Measurements from ENCODE around the gene DIS3L2. TPM values are rescaled to one million over a fixed set of nuclear protein-coding genes. Genes with fewer than 3 reads are reported as not detected.

DIS3L2 gene
- total RNA-seq, 1 donor from 2014 or later = 42.1 TPM

DNA sequence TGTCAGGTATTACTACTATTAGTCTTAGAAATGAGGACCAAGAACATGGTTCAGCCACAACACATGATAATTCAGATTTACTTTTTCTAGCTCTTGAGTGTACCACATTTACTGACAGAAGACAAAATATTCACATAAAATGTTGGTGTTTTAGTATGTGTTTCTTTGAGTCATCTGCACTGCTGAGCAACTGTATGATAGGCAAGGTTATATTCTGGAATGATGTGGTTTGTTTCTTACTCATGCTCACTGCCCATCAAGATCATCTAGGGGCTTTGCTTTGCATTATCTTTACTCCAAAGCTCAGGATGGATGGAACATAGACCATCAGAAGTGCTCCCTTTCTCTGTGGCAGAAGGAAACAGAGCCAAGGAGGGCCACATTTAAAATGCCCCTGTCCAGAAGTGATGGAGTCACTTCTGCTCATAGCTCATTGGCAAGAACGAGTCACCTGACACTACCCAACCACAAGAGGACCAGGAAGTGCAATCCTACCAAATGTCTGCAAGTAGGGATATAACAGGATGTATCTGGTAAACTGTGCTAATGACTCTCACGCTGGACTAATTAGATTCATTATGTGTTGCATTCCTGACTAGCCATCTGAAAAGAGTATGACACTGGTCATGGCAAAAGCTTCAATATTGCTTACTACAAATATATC, 81.5 kb downstream of the DIS3L2 start:
- Mint-ChIP-seq H3K27me3 (ENCODE audit: unreplicated experiment) (no peaks in the 10 kb centered on the region), H3K4me3 (ENCODE audit: unreplicated experiment) (no peak overlapping the region), H3K36me3 (ENCODE audit: unreplicated experiment) (peaks cover 7% of the 10 kb centered on the region), H3K9me3 (ENCODE audit: unreplicated experiment) (peaks cover under 1% of the 10 kb centered on the region), H3K27ac (ENCODE audit: unreplicated experiment) (no peak overlapping the region), H3K4me1 (ENCODE audit: low read depth, unreplicated experiment) (no peaks in the 10 kb centered on the region)
- TF ChIP-seq CTCF (IDR thresholded peaks at IDR 0.05; ENCODE audit: partially characterized antibody, unreplicated experiment) = no peak
- no peak for DNase-seq

DNA sequence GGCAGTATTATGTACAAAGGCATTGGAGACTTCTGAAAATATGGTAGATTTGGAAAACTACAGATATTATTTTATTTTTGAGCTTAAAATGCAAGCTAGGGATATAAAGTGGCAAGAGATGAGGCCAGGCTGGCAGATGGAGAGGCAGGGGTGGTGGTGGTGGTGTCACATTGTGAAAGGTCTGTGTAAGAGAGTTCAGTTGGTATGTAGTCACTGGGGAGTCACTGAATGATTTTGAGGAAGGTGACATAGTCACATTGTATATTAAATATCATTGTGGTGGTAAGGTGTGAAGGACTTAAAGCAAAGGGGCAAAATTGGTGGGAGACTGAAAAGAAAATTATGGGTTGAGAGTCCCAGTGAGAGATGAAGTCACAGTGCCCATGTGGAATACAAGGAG, 82.5 kb downstream of the DIS3L2 start:
- Mint-ChIP-seq H3K4me3 (ENCODE audit: unreplicated experiment) (no peak overlapping the region), H3K9me3 (ENCODE audit: unreplicated experiment) (no peaks in the 10 kb centered on the region), H3K4me1 (ENCODE audit: low read depth, unreplicated experiment) (no peaks in the 10 kb centered on the region), H3K27ac (ENCODE audit: unreplicated experiment) (no peak overlapping the region), H3K36me3 (ENCODE audit: unreplicated experiment) (peaks cover 7% of the 10 kb centered on the region), H3K27me3 (ENCODE audit: unreplicated experiment) (no peaks in the 10 kb centered on the region)
- no peak for DNase-seq
- TF ChIP-seq CTCF (IDR thresholded peaks at IDR 0.05; ENCODE audit: partially characterized antibody, unreplicated experiment) = no peak

DNA sequence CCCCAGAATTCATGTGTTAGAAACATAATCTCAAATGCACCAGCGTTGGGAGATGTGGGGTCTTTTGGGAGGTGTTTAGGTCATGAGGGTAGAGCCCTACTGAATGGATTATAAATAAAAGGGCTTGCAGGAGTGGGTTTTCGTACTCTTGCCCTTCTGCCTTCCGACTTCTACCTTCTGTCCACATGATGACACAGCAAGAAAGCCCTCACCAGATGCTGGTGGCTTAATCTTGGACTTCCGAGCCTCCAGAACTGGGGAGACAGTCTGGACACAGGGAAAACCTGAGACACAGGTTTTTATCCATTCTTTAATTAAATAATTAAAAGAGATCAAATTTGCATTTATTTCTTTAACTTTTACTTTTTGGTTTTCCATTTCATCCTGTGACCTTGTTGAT, 87.8 kb downstream of the DIS3L2 start:
- DNase-seq = no peak
- H3K36me3 Mint-ChIP-seq (ENCODE audit: unreplicated experiment) = peaks cover 7% of the 10 kb centered on the region
- H3K27me3 Mint-ChIP-seq (ENCODE audit: unreplicated experiment) = no peaks in the 10 kb centered on the region
- no peak for TF ChIP-seq CTCF (IDR thresholded peaks at IDR 0.05; ENCODE audit: partially characterized antibody, unreplicated experiment)
- no peak overlapping the region for H3K27ac Mint-ChIP-seq (ENCODE audit: unreplicated experiment)
- H3K4me3 Mint-ChIP-seq (ENCODE audit: unreplicated experiment) = no peak overlapping the region
- H3K4me1 Mint-ChIP-seq (ENCODE audit: low read depth, unreplicated experiment) = peaks cover 9% of the 10 kb centered on the region
- H3K9me3 Mint-ChIP-seq (ENCODE audit: unreplicated experiment) = peaks cover 1% of the 10 kb centered on the region

DNA sequence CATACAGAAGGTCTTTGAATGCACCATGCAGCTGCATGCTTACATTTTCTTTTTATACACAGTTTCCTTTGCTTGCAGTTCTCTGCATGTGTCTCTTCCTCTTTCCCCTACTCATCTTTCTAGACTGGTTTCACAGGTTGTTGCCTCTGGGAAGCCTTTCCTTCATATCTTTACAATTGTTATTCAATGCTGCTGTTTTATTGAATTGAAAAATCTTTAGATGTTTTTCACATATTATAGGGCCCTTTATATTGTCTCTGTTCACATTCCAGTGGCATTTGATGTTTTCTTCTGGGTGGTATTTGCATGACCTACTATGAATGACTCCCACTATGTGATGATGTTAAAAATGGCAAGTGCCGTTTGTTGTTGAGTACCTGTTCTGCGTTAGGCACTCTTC, 91.1 kb downstream of the DIS3L2 start:
- H3K9me3 Mint-ChIP-seq (ENCODE audit: unreplicated experiment) = peaks cover 1% of the 10 kb centered on the region
- DNase-seq = no peak
- peaks cover 9% of the 10 kb centered on the region for H3K4me1 Mint-ChIP-seq (ENCODE audit: low read depth, unreplicated experiment)
- no peak overlapping the region for H3K4me3 Mint-ChIP-seq (ENCODE audit: unreplicated experiment)
- H3K27ac Mint-ChIP-seq (ENCODE audit: unreplicated experiment) = no peak overlapping the region
- no peaks in the 10 kb centered on the region for H3K27me3 Mint-ChIP-seq (ENCODE audit: unreplicated experiment)
- no peaks in the 10 kb centered on the region for H3K36me3 Mint-ChIP-seq (ENCODE audit: unreplicated experiment)
- no peak for TF ChIP-seq CTCF (IDR thresholded peaks at IDR 0.05; ENCODE audit: partially characterized antibody, unreplicated experiment)

DNA sequence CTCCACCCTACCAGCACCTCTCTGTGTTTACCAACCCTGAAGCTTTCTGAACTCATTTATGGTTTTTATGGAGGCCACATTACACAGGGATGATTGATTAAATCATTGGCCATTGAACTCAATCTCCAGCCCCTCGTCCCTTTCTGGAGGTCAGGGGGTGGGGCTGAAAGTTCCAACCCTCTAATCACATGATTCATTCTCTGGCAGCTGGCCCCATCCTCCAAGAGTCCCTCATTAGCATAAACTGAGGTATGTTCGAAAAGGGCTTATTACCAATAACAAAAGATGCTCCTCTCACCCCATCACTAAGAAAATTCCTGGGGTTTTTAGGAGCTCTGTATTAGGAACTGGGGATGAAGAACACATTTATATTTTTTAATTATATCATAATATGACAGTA, 92.3 kb downstream of the DIS3L2 start:
- DNase-seq = no peak
- H3K27ac Mint-ChIP-seq (ENCODE audit: unreplicated experiment) = no peak overlapping the region

More for the DNA sequence above, 92.3 kb downstream of the DIS3L2 start:
- Mint-ChIP-seq H3K36me3 (ENCODE audit: unreplicated experiment) (no peaks in the 10 kb centered on the region), H3K27me3 (ENCODE audit: unreplicated experiment) (no peaks in the 10 kb centered on the region), H3K4me3 (ENCODE audit: unreplicated experiment) (no peak overlapping the region), H3K4me1 (ENCODE audit: low read depth, unreplicated experiment) (peaks cover 9% of the 10 kb centered on the region), H3K9me3 (ENCODE audit: unreplicated experiment) (peaks cover 1% of the 10 kb centered on the region)
- no peak for TF ChIP-seq CTCF (IDR thresholded peaks at IDR 0.05; ENCODE audit: partially characterized antibody, unreplicated experiment)
